HepG2 (cell line): ENCODE measurements around the gene PCNX4. TPM values are rescaled to one million over a fixed set of nuclear protein-coding genes. Genes with fewer than 3 reads are reported as not detected.

Experiments
- ATAC-seq: fragments of 200-7000 bp; cut with Tn5 transposase; 3 replicates; pipeline ENCODE4 v1.9.1; 2020; ENCODE audit warnings: mild to moderate bottlenecking, moderate library complexity
- BruUV-seq: library from RNA; stranded (reverse); fragments of 400-500 nt; replicated peaks from 2 replicates; lab custom pipeline; 2021; lab: Mats Ljungman, UMichigan
- CTCF ChIA-PET: fragments of 300-600 bp; formaldehyde crosslinking; extraction: SDS; loops from one replicate; lab custom pipeline; 2021; ENCODE audit warnings: low total read pairs, inconsistent platforms, low intra/inter-chr PET ratio; lab: Yijun Ruan, JAX
- POLR2A ChIA-PET: fragments of 350-600 bp; sonication (Branson Sonifier 250); formaldehyde crosslinking; loops from one replicate; lab custom pipeline; 2020; ENCODE audit warnings: antibody characterized with exemption, inconsistent platforms; lab: Yijun Ruan, JAX
- DNase-seq: peaks from one replicate; pipeline ENCODE4 v3.0.0-alpha.2; 2015; ENCODE audit warnings: low spot score
- FAIRE-seq: peaks from 3 replicates; lab custom pipeline; 2011; peaks lifted over from hg19 to GRCh38; lab: Jason Lieb, UNC
- H2AFZ ChIP-seq: one replicate; pipeline ENCODE4 v1.6.1; 2011; ENCODE audit warnings: low read length, inconsistent platforms
- H3K27ac ChIP-seq: fragments of 300-600 bp; 3 replicates; pipeline ENCODE4 v1.8.0; 2011; ENCODE audit warnings: mixed run types, mild to moderate bottlenecking, mixed read lengths, low read length, inconsistent platforms; ENCODE audit not compliant: insufficient read depth; ENCODE audit errors: extremely low read length
- H3K27me3 ChIP-seq, 2 experiments: fragments of 200-600 bp in 1 of 2; 2 replicates in 1 of 2; 3 replicates in 1 of 2; pipeline versions ENCODE4 v1.6.0 to v1.8.0; 2011; ENCODE audit warnings: low read length in 2 of 2, mild to moderate bottlenecking in 2 of 2, moderate library complexity in 2 of 2, inconsistent platforms in 1 of 2; ENCODE audit not compliant: insufficient read depth in 2 of 2, control insufficient read depth in 1 of 2
- H3K36me3 ChIP-seq, 2 experiments: fragments of 200-600 bp in 1 of 2; replicated peaks in 1 of 2; 2 replicates in 1 of 2; 3 replicates in 1 of 2; pipeline versions ENCODE4 v1.5.1 to v1.8.0; 2011; ENCODE audit warnings: low read length in 2 of 2, inconsistent platforms in 1 of 2; ENCODE audit not compliant: insufficient read depth in 2 of 2, control insufficient read depth in 1 of 2
- H3K4me1 ChIP-seq: 2 replicates; pipeline ENCODE4 v1.5.1; 2012; ENCODE audit warnings: low read length, inconsistent platforms; ENCODE audit not compliant: insufficient read depth
- H3K4me2 ChIP-seq: 2 replicates; pipeline ENCODE4 v1.6.0; 2011; ENCODE audit warnings: low read depth, low read length, inconsistent platforms
- H3K4me3 ChIP-seq, 3 experiments: fragments of 200-600 bp in 1 of 3; sonication (generic), shearing (Covaris generic) in 1 of 3; replicated peaks in 1 of 3; 2 replicates each; pipeline ENCODE4 v1.5.1; 2011 to 2016; ENCODE audit warnings: low read length in 3 of 3, inconsistent platforms in 2 of 3, low read depth in 2 of 3, mild to moderate bottlenecking in 2 of 3, control low read depth in 1 of 3, mixed read lengths in 1 of 3; ENCODE audit not compliant: insufficient read depth in 1 of 3
- H3K79me2 ChIP-seq: one replicate; pipeline ENCODE4 v1.6.1; 2011; ENCODE audit warnings: low read length, inconsistent platforms; ENCODE audit not compliant: insufficient read depth
- H3K9ac ChIP-seq: 2 replicates; pipeline ENCODE4 v1.6.0; 2011; ENCODE audit warnings: mild to moderate bottlenecking, low read depth, low read length, inconsistent platforms; ENCODE audit not compliant: insufficient read depth
- H3K9me3 ChIP-seq: 2 replicates; pipeline ENCODE4 v1.5.1; 2012; ENCODE audit warnings: mild to moderate bottlenecking, low read length
- H4K20me1 ChIP-seq: 2 replicates; pipeline ENCODE4 v1.6.0; 2011; ENCODE audit warnings: inconsistent platforms, mild to moderate bottlenecking, low read length, moderate library complexity; ENCODE audit not compliant: insufficient read depth
- CEBPB ChIP-seq: IDR thresholded peaks from 2 replicates; pipeline ENCODE4 v1.6.1; 2011; ENCODE audit warnings: low read depth, low read length, improper control_type of control experiment, borderline replicate concordance
- GZF1 ChIP-seq: sonication (generic); formaldehyde crosslinking; IDR thresholded peaks from 2 replicates; pipeline ENCODE4 v1.5.1; 2020; ENCODE audit warnings: mild to moderate bottlenecking, missing genetic modification reagents
- MAFK ChIP-seq, 2 experiments: IDR thresholded peaks in 1 of 2; conservative IDR thresholded peaks in 1 of 2; 2 replicates each; pipeline ENCODE4 v1.6.1; 2011; ENCODE audit warnings: improper control_type of control experiment in 2 of 2, low read length in 2 of 2
- SMARCC2 ChIP-seq: fragments of 450-650 bp; IDR thresholded peaks from 2 replicates; pipeline ENCODE4 v1.6.1; 2017; ENCODE audit warnings: antibody characterized with exemption, mild to moderate bottlenecking
- ZNF30 ChIP-seq: sonication (generic); formaldehyde crosslinking; IDR thresholded peaks from 2 replicates; pipeline ENCODE4 v1.5.0; 2020; ENCODE audit warnings: mild to moderate bottlenecking, missing genetic modification reagents
- WGBS: methylation state at CpG from one replicate; pipeline ENCODE4 v1.1.6; 2017; ENCODE audit warnings: low lambda C conversion rate; 5-methylcytosine and 5-hydroxymethylcytosine counted together
- in situ Hi-C: cut with HindIII; loops from 2 replicates; pipeline ENCODE4 v1.10.0; 2017; ENCODE audit warnings: low pct_unique_long_range_greater_than_20kb; ENCODE audit not compliant: extremely low pct_ligation_motif_present
- intact Hi-C: fragments of 100-400 bp; cut with micrococcal nuclease; formaldehyde crosslinking; loops from one replicate; pipeline ENCODE4 v1.10.0; 2022; ENCODE audit not compliant: unreplicated experiment
- polyA plus RNA-seq, 8 experiments: library from polyadenylated mRNA; depleted of rRNA in 3 of 8; stranded (reverse) in 7 of 8; unstranded in 1 of 8; fragments of >200 nt; fragmentation: Illumina TruSeq in 4 of 8; extraction: Trizol in 4 of 8; gene quantifications; 2 replicates each; pipeline versions ENCODE4 v1.2.1 to v1.2.3, GENCODE V29; 2011 to 2016; ENCODE audit warnings: low read depth in 4 of 8, missing spikeins in 1 of 8, mixed read lengths in 1 of 8; ENCODE audit not compliant: insufficient read depth in 1 of 8
- total RNA-seq, 5 experiments: library from RNA; depleted of rRNA; stranded (reverse); fragments of >200 nt; fragmentation: Illumina TruSeq; extraction: Trizol; gene quantifications; 2 replicates each; pipeline ENCODE4 v1.2.3, GENCODE V29; 2016; ENCODE audit warnings: low read depth in 1 of 5

The PCNX4 gene
- total and polyA plus RNA-seq, 2 of the 13 experiments (the other 11 are each of a cell fraction or from before 2014, with no cell fraction given), result 28.6 to 43.0 TPM

GRCh38 chr14:60085085-60085484, 6.6 kb upstream of the PCNX4 start:
- Histone ChIP-seq H3K4me1 (no peaks in the 10 kb centered on the region), H3K4me3 (no peak overlapping the region), H3K27ac (no peak overlapping the region), H3K79me2 (no peaks in the 10 kb centered on the region), H3K27me3 (no peaks in the 10 kb centered on the region), H3K4me2 (no peak overlapping the region), H3K36me3 (no peaks in the 10 kb centered on the region), H3K9ac (no peak overlapping the region)
- no TSS peak for BruUV-seq
- ChIA-PET POLR2A (no interaction called here), CTCF (no interaction called here)
- FAIRE-seq (no peak), ATAC-seq (no peak)
- intact Hi-C loops, result no loop called here
- peak; percentile 35; the same call in 1 of the 2 replicates for TF ChIP-seq CEBPB
- no peak for TF ChIP-seq GZF1
- TF ChIP-seq, all 625 proteins: peak for 1
- no peak for DNase-seq
- Histone ChIP-seq H4K20me1 (no peaks in the 10 kb centered on the region), H2AFZ (no peak overlapping the region), H3K9me3 (no peaks in the 10 kb centered on the region)
- in situ Hi-C loops, result no loop called here

GRCh38 chr14:60085693-60086092, 6.0 kb upstream of the PCNX4 start:
- H3K4me2 ChIP-seq, result no peak overlapping the region
- TF ChIP-seq SMARCC2 (no peak), MAFK (conservative IDR thresholded peaks at IDR 0.05 in 1 of 2, IDR thresholded peaks at IDR 0.05 in 1 of 2; ENCODE audit: low read length in 2 of 2) (peak in 1 of 2 experiments; percentile 54; a peak in 2 of 4 replicates), ZNF30 (CRISPR knock-in tag) (no peak)
- BruUV-seq, result no TSS peak
- no peak for ATAC-seq
- no peaks in the 10 kb centered on the region for H3K79me2 ChIP-seq
- in situ Hi-C loops, result no loop called here
- H3K4me3 ChIP-seq, result no peak overlapping the region
- H4K20me1 ChIP-seq, result no peaks in the 10 kb centered on the region
- no peak overlapping the region for H2AFZ ChIP-seq
- no peak overlapping the region for H3K27ac ChIP-seq
- no peak overlapping the region for H3K9ac ChIP-seq
- intact Hi-C loops, result no loop called here
- CTCF ChIA-PET, result no interaction called here
- no peak for DNase-seq
- H3K9me3 ChIP-seq, result no peaks in the 10 kb centered on the region
- H3K36me3 ChIP-seq, result no peaks in the 10 kb centered on the region
- no peak for FAIRE-seq
- POLR2A ChIA-PET, result no interaction called here
- H3K4me1 ChIP-seq, result no peaks in the 10 kb centered on the region
- WGBS, result 46% methylated on average over 3 of the region's 3 CpGs
- no peaks in the 10 kb centered on the region for H3K27me3 ChIP-seq
